ENCODE measurements around the gene DISC1. TPM values are rescaled to one million over a fixed set of nuclear protein-coding genes. Genes with fewer than 3 reads are reported as not detected.
"Not testable (repeated sequence)": the region's sequence is repeated elsewhere in the genome, so short reads cannot be mapped to it uniquely, and the experiment has no call there.

The DISC1 gene
- total RNA-seq, 1 donor from 2014 or later = 12.5 TPM

- not testable (repeated sequence) for H3K4me1 ChIP-seq (ENCODE audit: control insufficient read depth in 3 of 3, insufficient read depth in 3 of 3, low read length in 3 of 3); H3K4me3 ChIP-seq (ENCODE audit: low read length in 3 of 3); H3K36me3 ChIP-seq (ENCODE audit: control insufficient read depth in 3 of 3, insufficient read depth in 3 of 3, low read length in 3 of 3); H3K27ac ChIP-seq (ENCODE audit: low read depth, low read length); H3K9me3 ChIP-seq (ENCODE audit: control insufficient read depth in 3 of 3, low read length in 3 of 3); H3K27me3 ChIP-seq (ENCODE audit: control insufficient read depth in 3 of 3, insufficient read depth in 3 of 3, low read length in 3 of 3); H3K9ac ChIP-seq (ENCODE audit: low read depth in 1 of 3, low read length in 3 of 3)
These were observed 33.3 kb upstream of the DISC1 start for GRCh38 chr1:231593264-231593663.

DNA sequence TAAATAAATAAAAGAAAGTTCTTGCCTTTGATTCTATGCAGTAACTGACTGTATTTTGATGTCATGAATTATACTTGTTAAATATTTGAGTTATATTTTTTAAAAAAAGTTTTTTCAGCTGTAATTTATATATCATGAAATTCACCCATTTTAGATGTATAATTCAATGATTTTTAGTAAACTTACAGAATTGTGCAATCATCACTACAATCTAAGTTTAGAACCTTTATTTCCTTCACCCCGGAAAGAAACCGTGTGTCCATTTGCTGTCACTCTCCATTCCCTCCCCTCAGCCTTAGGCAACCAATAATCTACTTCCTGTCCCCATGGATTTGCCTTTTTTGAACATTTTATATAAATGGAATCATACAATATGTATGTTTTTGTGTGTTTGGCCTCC, 32.5 kb upstream of the DISC1 start:
- Histone ChIP-seq H3K4me1 (ENCODE audit: control insufficient read depth in 3 of 3, insufficient read depth in 3 of 3, low read length in 3 of 3) (peaks cover 0 to 6% (median 3%) of the 10 kb centered on the region in 3 donors), H3K9ac (ENCODE audit: low read depth in 1 of 3, low read length in 3 of 3) (no peak overlapping the region), H3K4me3 (ENCODE audit: low read length in 3 of 3) (no peak overlapping the region), H3K27ac (ENCODE audit: low read depth, low read length) (no peak overlapping the region), H3K27me3 (ENCODE audit: control insufficient read depth in 3 of 3, insufficient read depth in 3 of 3, low read length in 3 of 3) (no peaks in the 10 kb centered on the region), H3K36me3 (ENCODE audit: control insufficient read depth in 3 of 3, insufficient read depth in 3 of 3, low read length in 3 of 3) (no peaks in the 10 kb centered on the region), H3K9me3 (ENCODE audit: control insufficient read depth in 3 of 3, low read length in 3 of 3) (no peaks in the 10 kb centered on the region)

DNA sequence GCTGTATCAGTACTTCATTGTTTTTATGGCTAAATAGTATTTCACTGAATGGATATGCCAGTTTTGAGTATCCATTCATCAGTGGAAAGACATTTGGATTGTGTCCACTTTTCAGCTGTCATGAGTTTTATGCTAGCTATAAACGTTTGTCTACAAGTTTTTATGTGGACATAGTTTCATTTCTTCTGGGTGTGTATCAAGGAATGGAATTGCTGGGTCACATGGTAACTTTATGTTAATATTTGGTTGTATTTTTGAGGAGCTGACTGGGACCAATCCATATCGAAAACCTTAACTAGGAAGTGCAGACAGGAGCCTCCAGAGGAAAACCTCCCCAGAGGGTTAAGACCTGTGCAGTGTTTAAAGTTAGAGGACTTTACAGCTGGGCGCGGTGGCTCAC, 31.8 kb upstream of the DISC1 start:
- no peaks in the 10 kb centered on the region for H3K9me3 ChIP-seq (ENCODE audit: control insufficient read depth in 3 of 3, low read length in 3 of 3)
- peaks cover 0 to 6% (median 3%) of the 10 kb centered on the region in 3 donors for H3K4me1 ChIP-seq (ENCODE audit: control insufficient read depth in 3 of 3, insufficient read depth in 3 of 3, low read length in 3 of 3)
- H3K4me3 ChIP-seq (ENCODE audit: low read length in 3 of 3) = no peak overlapping the region
- H3K27ac ChIP-seq (ENCODE audit: low read depth, low read length) = no peak overlapping the region
- no peaks in the 10 kb centered on the region for H3K27me3 ChIP-seq (ENCODE audit: control insufficient read depth in 3 of 3, insufficient read depth in 3 of 3, low read length in 3 of 3)
- no peak overlapping the region for H3K9ac ChIP-seq (ENCODE audit: low read depth in 1 of 3, low read length in 3 of 3)
- H3K36me3 ChIP-seq (ENCODE audit: control insufficient read depth in 3 of 3, insufficient read depth in 3 of 3, low read length in 3 of 3) = no peaks in the 10 kb centered on the region

GRCh38 chr1:231596337-231596791, 30.2 kb upstream of the DISC1 start:
- H3K36me3 ChIP-seq (ENCODE audit: control insufficient read depth in 3 of 3, insufficient read depth in 3 of 3, low read length in 3 of 3) = no peaks in the 10 kb centered on the region
- no peak overlapping the region for H3K9ac ChIP-seq (ENCODE audit: low read depth in 1 of 3, low read length in 3 of 3)
- peak overlapping the region; percentile 13 for H3K27ac ChIP-seq (ENCODE audit: low read depth, low read length)
- no peaks in the 10 kb centered on the region for H3K9me3 ChIP-seq (ENCODE audit: control insufficient read depth in 3 of 3, low read length in 3 of 3)
- H3K4me1 ChIP-seq (ENCODE audit: control insufficient read depth in 3 of 3, insufficient read depth in 3 of 3, low read length in 3 of 3) = peaks cover 1 to 4% (median 2%) of the 10 kb centered on the region in 3 donors
- H3K27me3 ChIP-seq (ENCODE audit: control insufficient read depth in 3 of 3, insufficient read depth in 3 of 3, low read length in 3 of 3) = no peaks in the 10 kb centered on the region
- H3K4me3 ChIP-seq (ENCODE audit: low read length in 3 of 3) = no peak overlapping the region

DNA sequence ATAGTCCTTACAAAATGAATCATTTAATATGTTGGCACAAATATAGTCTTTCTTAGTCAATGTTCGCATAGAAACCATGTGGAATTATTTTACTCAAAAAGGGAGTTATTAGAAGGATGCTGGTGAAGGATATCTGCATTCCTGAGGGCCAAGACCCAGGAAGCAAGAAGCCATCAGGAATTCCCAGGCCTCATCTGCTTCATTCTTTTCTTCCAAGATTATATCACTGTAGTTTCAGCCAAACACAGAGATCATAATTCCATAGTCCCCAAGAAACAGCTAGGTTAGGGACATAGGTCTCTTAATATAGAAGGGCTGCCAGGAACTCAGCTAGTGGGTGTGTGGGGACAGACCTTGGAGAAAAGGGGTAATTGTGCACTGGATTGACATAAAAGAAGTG, 28.6 kb upstream of the DISC1 start:
- H3K27me3 ChIP-seq (ENCODE audit: control insufficient read depth in 3 of 3, insufficient read depth in 3 of 3, low read length in 3 of 3) = no peaks in the 10 kb centered on the region
- no peak overlapping the region for H3K27ac ChIP-seq (ENCODE audit: low read depth, low read length)
- no peak overlapping the region for H3K4me3 ChIP-seq (ENCODE audit: low read length in 3 of 3)
- H3K9me3 ChIP-seq (ENCODE audit: control insufficient read depth in 3 of 3, low read length in 3 of 3) = no peaks in the 10 kb centered on the region
- H3K36me3 ChIP-seq (ENCODE audit: control insufficient read depth in 3 of 3, insufficient read depth in 3 of 3, low read length in 3 of 3) = no peaks in the 10 kb centered on the region
- H3K4me1 ChIP-seq (ENCODE audit: control insufficient read depth in 3 of 3, insufficient read depth in 3 of 3, low read length in 3 of 3) = peaks cover 0 to 4% (median 0%) of the 10 kb centered on the region in 3 donors
- no peak overlapping the region for H3K9ac ChIP-seq (ENCODE audit: low read depth in 1 of 3, low read length in 3 of 3)

- Histone ChIP-seq H3K4me1 (ENCODE audit: control insufficient read depth in 3 of 3, insufficient read depth in 3 of 3, low read length in 3 of 3) (peaks cover 2 to 8% (median 5%) of the 10 kb centered on the region in 3 donors), H3K9ac (ENCODE audit: low read depth in 1 of 3, low read length in 3 of 3) (no peak overlapping the region), H3K4me3 (ENCODE audit: low read length in 3 of 3) (no peak overlapping the region), H3K9me3 (ENCODE audit: control insufficient read depth in 3 of 3, low read length in 3 of 3) (no peaks in the 10 kb centered on the region), H3K27me3 (ENCODE audit: control insufficient read depth in 3 of 3, insufficient read depth in 3 of 3, low read length in 3 of 3) (no peaks in the 10 kb centered on the region), H3K36me3 (ENCODE audit: control insufficient read depth in 3 of 3, insufficient read depth in 3 of 3, low read length in 3 of 3) (no peaks in the 10 kb centered on the region), H3K27ac (ENCODE audit: low read depth, low read length) (peak overlapping the region; percentile 33)
These were observed 26.1 kb upstream of the DISC1 start for GRCh38 chr1:231600458-231600976.

- Histone ChIP-seq H3K36me3 (ENCODE audit: control insufficient read depth in 3 of 3, insufficient read depth in 3 of 3, low read length in 3 of 3) (no peaks in the 10 kb centered on the region), H3K9me3 (ENCODE audit: control insufficient read depth in 3 of 3, low read length in 3 of 3) (no peaks in the 10 kb centered on the region), H3K27ac (ENCODE audit: low read depth, low read length) (no peak overlapping the region), H3K27me3 (ENCODE audit: control insufficient read depth in 3 of 3, insufficient read depth in 3 of 3, low read length in 3 of 3) (no peaks in the 10 kb centered on the region), H3K4me3 (ENCODE audit: low read length in 3 of 3) (no peak overlapping the region), H3K4me1 (ENCODE audit: control insufficient read depth in 3 of 3, insufficient read depth in 3 of 3, low read length in 3 of 3) (peaks cover 2 to 8% (median 5%) of the 10 kb centered on the region in 3 donors), H3K9ac (ENCODE audit: low read depth in 1 of 3, low read length in 3 of 3) (no peak overlapping the region)
These were observed 24.5 kb upstream of the DISC1 start for GRCh38 chr1:231601824-231602672.

GRCh38 chr1:231602673-231602984, 24.0 kb upstream of the DISC1 start:
- Histone ChIP-seq H3K9me3 (ENCODE audit: control insufficient read depth in 3 of 3, low read length in 3 of 3) (no peaks in the 10 kb centered on the region), H3K4me3 (ENCODE audit: low read length in 3 of 3) (no peak overlapping the region), H3K36me3 (ENCODE audit: control insufficient read depth in 3 of 3, insufficient read depth in 3 of 3, low read length in 3 of 3) (no peaks in the 10 kb centered on the region), H3K27ac (ENCODE audit: low read depth, low read length) (no peak overlapping the region), H3K27me3 (ENCODE audit: control insufficient read depth in 3 of 3, insufficient read depth in 3 of 3, low read length in 3 of 3) (no peaks in the 10 kb centered on the region), H3K4me1 (ENCODE audit: control insufficient read depth in 3 of 3, insufficient read depth in 3 of 3, low read length in 3 of 3) (peaks cover 2 to 8% (median 5%) of the 10 kb centered on the region in 3 donors), H3K9ac (ENCODE audit: low read depth in 1 of 3, low read length in 3 of 3) (no peak overlapping the region)

DNA sequence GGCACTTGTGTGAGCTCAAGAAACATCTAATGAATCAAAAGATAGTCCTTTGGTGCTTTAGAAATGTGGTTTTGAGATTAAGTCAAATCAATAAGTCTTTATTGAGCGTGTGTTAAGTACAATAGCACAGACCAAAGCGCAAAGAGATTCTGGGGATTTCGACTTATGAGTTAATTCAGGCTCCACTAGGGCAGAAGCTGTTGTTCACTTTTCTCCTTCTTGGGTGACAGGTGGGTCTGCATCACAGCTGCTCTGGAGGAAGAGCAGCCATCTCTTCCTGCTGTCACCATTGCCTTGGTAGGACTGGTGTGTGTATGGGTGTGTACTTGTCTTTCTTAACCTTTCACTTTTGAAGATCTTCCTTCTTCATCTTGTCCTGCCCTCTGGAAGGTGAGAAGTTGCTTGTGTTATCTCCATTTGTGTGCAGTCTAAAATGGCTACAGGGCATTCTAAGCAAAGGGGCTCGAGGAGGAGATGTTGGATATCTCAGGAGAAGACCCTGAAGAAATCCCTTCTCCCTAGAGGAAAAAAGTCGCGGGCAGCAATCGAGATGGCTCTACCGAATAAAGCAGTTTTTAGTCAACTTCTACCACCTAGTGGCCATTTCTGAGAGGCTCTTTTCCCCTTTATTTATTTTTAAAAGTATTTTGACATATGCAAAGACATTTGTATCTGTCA, 22.9 kb upstream of the DISC1 start:
- Histone ChIP-seq H3K27me3 (ENCODE audit: control insufficient read depth in 3 of 3, insufficient read depth in 3 of 3, low read length in 3 of 3) (no peaks in the 10 kb centered on the region), H3K4me3 (ENCODE audit: low read length in 3 of 3) (peak overlapping the region; percentile 62 to 84 (median 75)), H3K9me3 (ENCODE audit: control insufficient read depth in 3 of 3, low read length in 3 of 3) (no peaks in the 10 kb centered on the region), H3K4me1 (ENCODE audit: control insufficient read depth in 3 of 3, insufficient read depth in 3 of 3, low read length in 3 of 3) (peaks cover 2 to 8% (median 5%) of the 10 kb centered on the region in 3 donors), H3K36me3 (ENCODE audit: control insufficient read depth in 3 of 3, insufficient read depth in 3 of 3, low read length in 3 of 3) (no peaks in the 10 kb centered on the region), H3K9ac (ENCODE audit: low read depth in 1 of 3, low read length in 3 of 3) (peak overlapping the region; percentile 47 to 57 (median 55)), H3K27ac (ENCODE audit: low read depth, low read length) (no peak overlapping the region)

DNA sequence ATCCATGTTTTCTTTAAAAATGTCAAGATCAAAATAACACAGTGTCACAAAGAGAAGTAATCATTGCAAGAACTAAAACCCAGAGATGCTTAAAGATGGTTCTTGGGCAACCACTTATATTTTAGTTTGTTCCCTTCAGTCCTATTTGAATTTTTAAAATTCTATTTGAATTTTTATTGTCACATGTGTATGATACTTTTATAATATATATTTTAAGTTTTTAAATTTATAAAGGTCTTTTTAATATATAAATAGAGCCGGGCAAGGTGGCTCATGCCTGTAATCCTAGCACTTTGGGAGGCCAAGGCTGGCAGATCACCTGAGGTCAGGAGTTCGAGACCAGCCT, 22.3 kb upstream of the DISC1 start:
- no peaks in the 10 kb centered on the region for H3K27me3 ChIP-seq (ENCODE audit: control insufficient read depth in 3 of 3, insufficient read depth in 3 of 3, low read length in 3 of 3)
- H3K4me3 ChIP-seq (ENCODE audit: low read length in 3 of 3) = no peak overlapping the region
- peaks cover 2 to 8% (median 5%) of the 10 kb centered on the region in 3 donors for H3K4me1 ChIP-seq (ENCODE audit: control insufficient read depth in 3 of 3, insufficient read depth in 3 of 3, low read length in 3 of 3)
- H3K9me3 ChIP-seq (ENCODE audit: control insufficient read depth in 3 of 3, low read length in 3 of 3) = no peaks in the 10 kb centered on the region
- no peak overlapping the region for H3K27ac ChIP-seq (ENCODE audit: low read depth, low read length)
- no peak overlapping the region for H3K9ac ChIP-seq (ENCODE audit: low read depth in 1 of 3, low read length in 3 of 3)
- H3K36me3 ChIP-seq (ENCODE audit: control insufficient read depth in 3 of 3, insufficient read depth in 3 of 3, low read length in 3 of 3) = no peaks in the 10 kb centered on the region
